Activated naive CD8-positive, alpha-beta T cell treated with anti-CD3 and anti-CD28 coated beads, Interleukin-2, amount 10 ng/mL, durations not matched to agents 7 days and 5 days (primary cell): ENCODE measurements around the gene INSRR. TPM values are rescaled to one million over a fixed set of nuclear protein-coding genes. Genes with fewer than 3 reads are reported as not detected.

Experiments used
- ATAC-seq: fragments of 150-1000 bp; cut with Tn5 transposase; one replicate; pipeline ENCODE4 v1.10.0; 2021; ENCODE audit warnings: low read depth, moderate library complexity
- POLR2A ChIA-PET: fragments of 350-600 bp; sonication (Branson Sonifier 250); formaldehyde crosslinking; loops from one replicate; lab custom pipeline; 2021; ENCODE audit warnings: antibody characterized with exemption; lab: Charles Lee
- DNase-seq: peaks from one replicate; pipeline ENCODE4 v3.0.0; 2021
- H3K27ac Mint-ChIP-seq: one replicate; pipeline ENCODE4 v1.8.0; 2022; ENCODE audit warnings: mild to moderate bottlenecking, mixed read lengths
- H3K27me3 Mint-ChIP-seq: one replicate; pipeline ENCODE4 v1.8.0; 2022; ENCODE audit warnings: mild to moderate bottlenecking, moderate library complexity, mixed read lengths
- H3K36me3 Mint-ChIP-seq: one replicate; pipeline ENCODE4 v1.8.0; 2021; ENCODE audit warnings: mild to moderate bottlenecking, mixed read lengths
- H3K4me1 Mint-ChIP-seq: one replicate; pipeline ENCODE4 v1.8.0; 2021; ENCODE audit warnings: mixed read lengths
- H3K4me3 Mint-ChIP-seq: one replicate; pipeline ENCODE4 v1.8.0; 2022; ENCODE audit warnings: mild to moderate bottlenecking, moderate library complexity, mixed read lengths
- H3K9me3 Mint-ChIP-seq: one replicate; pipeline ENCODE4 v1.8.0; 2021; ENCODE audit warnings: mixed read lengths
- total RNA-seq, 2 experiments: library from RNA; stranded (reverse); gene quantifications; one replicate each; pipeline ENCODE4 v1.2.3, GENCODE V29; 2021

INSRR gene
- under 1 TPM; 0.47 to 0.48 TPM for total RNA-seq

DNA sequence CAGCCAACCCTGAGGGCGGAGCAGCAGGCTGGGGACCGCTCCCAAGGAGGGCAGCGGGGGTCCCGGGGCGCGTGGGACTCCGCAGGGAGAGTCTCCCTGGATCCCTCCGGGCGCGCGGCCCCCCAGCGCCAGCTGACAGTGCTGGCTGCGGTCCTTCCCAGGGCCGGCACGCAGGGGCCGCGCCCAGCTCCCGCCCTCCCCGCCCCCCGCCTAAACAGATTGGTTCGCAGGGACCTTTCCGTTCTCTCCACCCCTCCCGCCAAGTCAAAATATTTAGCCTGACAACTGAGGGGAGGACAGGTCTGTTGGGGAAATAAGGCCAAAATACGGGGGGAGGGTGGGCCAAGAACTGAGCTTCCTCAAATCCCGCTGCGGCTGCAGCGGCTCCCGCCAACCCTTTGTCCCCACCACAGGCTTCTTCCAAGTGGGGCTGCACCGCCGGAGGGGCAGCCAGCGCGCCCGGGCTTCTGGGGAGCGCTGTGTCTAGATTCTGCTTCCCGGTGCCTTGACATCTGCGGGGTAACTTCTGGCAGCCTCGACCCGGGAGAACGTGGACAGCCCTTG, at the start of gene INSRR:
INSRR (minus strand) TSS at position 159 of the 564 bp plus-strand sequence. CDS start 496 bp downstream, outside the sequence.
- peaks cover 2% of the 10 kb centered on the region for H3K36me3 Mint-ChIP-seq
- H3K9me3 Mint-ChIP-seq = no peaks in the 10 kb centered on the region
- DNase-seq = no peak
- peaks cover 37% of the 10 kb centered on the region for H3K27me3 Mint-ChIP-seq
- peak within 1 kb of the TSS; percentile 85 for H3K4me3 Mint-ChIP-seq
- ATAC-seq = no peak
- no peak within 1 kb of the TSS for H3K27ac Mint-ChIP-seq
- POLR2A ChIA-PET = interaction anchor here (0.9 to 6.7 kb wide), 12 partner anchors 10 to 133 kb away, joined by 3 to 54 read pairs (median 16); partner anchors contain the start of genes ISG20L2, METTL25B, PEAR1 and SH2D2A
- peaks cover 35% of the 10 kb centered on the region for H3K4me1 Mint-ChIP-seq

DNA sequence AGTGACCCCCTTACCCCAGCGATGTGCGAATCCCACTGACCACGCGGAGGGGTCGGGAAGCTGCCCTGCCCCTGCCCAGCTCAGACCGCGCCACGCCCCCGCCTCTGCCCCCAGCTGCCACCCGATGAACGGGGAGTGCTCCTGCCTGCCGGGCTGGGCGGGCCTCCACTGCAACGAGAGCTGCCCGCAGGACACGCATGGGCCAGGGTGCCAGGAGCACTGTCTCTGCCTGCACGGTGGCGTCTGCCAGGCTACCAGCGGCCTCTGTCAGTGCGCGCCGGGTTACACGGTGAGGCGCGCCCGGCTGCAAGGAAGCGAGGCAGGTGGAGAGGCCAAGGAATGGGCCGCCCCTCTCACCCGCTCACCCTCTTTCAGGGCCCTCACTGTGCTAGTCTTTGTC, 49.6 kb upstream of the INSRR start:
- ATAC-seq (no peak), DNase-seq (no peak)
- POLR2A ChIA-PET = no interaction called here
- Mint-ChIP-seq H3K4me1 (peaks cover 1% of the 10 kb centered on the region), H3K4me3 (no peak overlapping the region), H3K27me3 (peaks cover 9% of the 10 kb centered on the region), H3K36me3 (no peaks in the 10 kb centered on the region), H3K27ac (no peak overlapping the region), H3K9me3 (no peaks in the 10 kb centered on the region)

DNA sequence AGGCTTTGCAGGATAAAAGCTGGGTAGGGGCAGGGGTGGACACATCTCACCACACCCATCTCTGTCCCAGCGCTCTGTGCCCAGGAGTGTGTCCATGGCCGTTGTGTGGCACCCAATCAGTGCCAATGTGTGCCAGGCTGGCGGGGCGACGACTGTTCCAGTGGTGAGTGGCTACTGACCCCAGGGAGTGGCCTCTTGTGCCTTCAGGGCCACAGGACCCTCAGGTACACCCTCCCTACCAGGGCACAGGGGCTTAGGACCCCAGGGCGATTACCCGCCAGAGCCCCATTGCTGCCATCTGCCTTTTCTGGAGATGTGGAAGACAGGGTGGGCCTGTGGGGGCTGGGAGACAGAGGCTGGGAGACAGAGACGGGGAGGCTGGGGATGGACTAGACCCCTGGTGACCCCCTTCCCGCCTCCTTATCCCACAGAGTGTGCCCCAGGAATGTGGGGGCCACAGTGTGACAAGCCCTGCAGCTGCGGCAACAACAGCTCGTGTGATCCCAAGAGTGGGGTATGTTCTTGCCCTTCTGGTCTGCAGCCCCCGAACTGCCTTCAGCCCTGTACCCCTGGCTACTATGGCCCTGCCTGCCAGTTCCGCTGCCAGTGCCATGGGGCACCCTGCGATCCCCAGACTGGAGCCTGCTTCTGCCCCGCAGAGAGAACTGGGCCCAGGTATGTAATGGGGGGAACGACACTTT, 47.4 kb upstream of the INSRR start:
- no peak for ATAC-seq
- no peak for DNase-seq
- no peaks in the 10 kb centered on the region for H3K9me3 Mint-ChIP-seq
- H3K4me1 Mint-ChIP-seq = peaks cover 3% of the 10 kb centered on the region
- H3K36me3 Mint-ChIP-seq = no peaks in the 10 kb centered on the region
- H3K4me3 Mint-ChIP-seq = no peak overlapping the region
- H3K27me3 Mint-ChIP-seq = peaks cover 11% of the 10 kb centered on the region
- no peak overlapping the region for H3K27ac Mint-ChIP-seq
- POLR2A ChIA-PET = no interaction called here

DNA sequence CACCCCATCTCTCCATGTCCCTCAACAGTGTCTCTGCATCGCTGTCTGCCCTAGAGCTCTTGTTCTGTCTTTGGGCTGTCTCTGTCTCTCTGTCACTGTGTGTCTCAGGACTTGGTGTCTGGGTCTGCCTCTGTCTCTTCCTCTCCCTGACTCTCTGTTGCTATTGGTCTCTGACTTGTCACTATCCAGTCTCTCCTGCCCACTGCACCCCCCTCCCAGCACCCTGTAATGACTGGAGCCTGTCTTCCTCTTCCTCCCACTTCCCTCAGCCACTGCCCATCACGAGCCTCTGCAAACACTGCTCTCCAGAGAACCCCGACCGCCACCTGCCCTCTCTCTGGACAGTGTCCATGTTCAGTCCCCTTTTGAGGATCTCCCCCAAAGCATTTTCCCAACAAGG, 46.7 kb upstream of the INSRR start:
- Mint-ChIP-seq H3K27me3 (peaks cover 7% of the 10 kb centered on the region), H3K4me3 (no peak overlapping the region), H3K4me1 (peaks cover 1% of the 10 kb centered on the region), H3K27ac (no peak overlapping the region), H3K9me3 (no peaks in the 10 kb centered on the region), H3K36me3 (no peaks in the 10 kb centered on the region)
- POLR2A ChIA-PET = no interaction called here
- ATAC-seq (no peak), DNase-seq (no peak)

DNA sequence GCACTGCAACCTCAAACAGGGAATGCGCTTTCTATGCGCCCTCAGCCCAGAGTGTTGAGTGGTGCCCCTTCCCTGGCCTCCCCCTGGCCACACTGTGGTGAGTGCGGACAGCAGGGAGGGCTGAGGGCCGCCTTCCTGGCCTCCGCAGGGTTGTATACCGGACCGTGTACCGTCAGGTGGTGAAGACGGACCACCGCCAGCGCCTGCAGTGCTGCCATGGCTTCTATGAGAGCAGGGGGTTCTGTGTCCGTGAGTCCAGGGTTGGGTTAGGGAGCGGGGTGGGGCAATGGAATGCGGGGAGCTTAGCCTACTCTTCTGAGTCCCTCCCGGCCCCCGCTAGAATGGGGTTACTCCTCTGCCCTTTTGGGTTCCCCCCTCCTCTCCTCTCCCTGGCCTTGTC, 46.3 kb upstream of the INSRR start:
- POLR2A ChIA-PET = no interaction called here
- Mint-ChIP-seq H3K4me3 (no peak overlapping the region), H3K4me1 (peaks cover 1% of the 10 kb centered on the region), H3K9me3 (no peaks in the 10 kb centered on the region), H3K27me3 (peaks cover 4% of the 10 kb centered on the region), H3K36me3 (no peaks in the 10 kb centered on the region), H3K27ac (no peak overlapping the region)
- DNase-seq = no peak
- ATAC-seq = no peak

DNA sequence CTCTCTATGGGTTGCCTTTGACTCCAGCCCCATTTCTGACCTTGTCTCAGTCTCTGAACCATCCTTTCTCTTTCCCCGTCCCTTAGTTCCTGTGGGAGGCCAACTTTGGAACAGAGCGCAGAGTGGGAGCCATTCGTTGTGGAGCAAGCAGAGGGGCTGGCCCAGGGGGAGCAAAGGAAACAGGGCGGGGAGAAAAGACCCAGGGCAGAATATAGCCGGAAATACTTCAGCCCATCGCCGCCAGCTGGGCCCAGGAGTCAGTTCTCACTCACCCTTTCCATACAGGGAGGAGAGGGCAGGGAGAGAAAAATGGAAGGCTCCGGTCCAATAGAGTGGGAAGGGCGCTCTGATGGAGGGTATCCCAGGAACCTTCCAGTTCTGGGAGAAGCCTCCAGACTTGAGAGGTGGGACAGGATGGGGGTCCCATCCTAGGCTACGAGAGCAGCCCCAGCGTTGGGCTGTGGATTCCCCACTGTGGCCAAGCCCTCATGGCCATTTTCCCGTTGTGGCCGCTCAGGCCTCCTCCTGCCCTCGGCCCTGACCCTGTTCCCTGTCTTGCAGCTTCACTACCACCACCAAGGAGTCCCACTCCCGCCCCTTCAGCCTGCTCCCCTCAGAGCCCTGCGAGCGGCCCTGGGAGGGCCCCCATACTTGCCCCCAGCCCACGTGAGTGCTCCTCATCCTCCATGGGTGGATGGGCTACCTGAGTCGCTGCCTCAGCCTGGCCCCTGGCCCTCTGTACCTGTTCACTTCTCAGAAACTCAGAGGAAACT, 45.5 kb upstream of the INSRR start:
- ATAC-seq = no peak
- POLR2A ChIA-PET = no interaction called here

DNA sequence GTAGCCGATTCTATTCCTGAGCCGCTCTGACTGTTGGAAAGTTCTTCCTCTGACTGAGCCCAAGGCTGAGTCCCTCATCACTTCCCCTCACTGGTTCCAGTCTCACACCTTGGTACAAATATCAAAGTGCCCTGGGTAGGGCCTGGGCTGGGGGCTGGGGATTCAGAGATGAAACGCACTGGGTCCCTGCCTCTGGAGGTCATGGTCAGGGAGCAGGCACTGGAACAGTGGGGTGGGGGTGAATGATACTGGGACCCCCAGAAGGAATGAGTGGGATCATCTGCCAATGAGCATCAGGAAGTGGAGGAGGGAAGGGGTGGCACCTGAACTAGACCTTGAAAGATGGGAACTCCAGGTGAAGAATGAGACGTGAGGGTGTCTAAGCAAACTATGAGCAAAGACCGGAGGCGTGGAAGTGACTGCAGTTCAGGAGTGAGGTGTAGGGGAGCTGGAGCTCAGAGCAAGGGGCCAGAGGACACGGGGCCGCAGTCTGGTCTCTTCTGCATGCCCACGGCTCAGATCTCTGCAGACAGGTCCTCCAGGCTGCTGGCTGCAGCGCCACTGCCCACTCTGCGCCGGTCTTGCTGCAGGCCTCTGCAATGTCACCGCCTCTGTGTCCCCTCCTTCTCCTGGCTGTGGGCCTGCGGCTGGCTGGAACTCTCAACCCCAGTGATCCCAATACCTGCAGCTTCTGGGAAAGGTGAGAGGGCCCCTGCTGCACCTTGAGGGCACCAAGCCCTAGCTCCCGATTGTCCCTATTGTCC, 44.6 kb upstream of the INSRR start:
- H3K36me3 Mint-ChIP-seq = peaks cover 1% of the 10 kb centered on the region
- no peak overlapping the region for H3K27ac Mint-ChIP-seq
- POLR2A ChIA-PET = no interaction called here
- ATAC-seq (no peak), DNase-seq (no peak)
- peaks cover 4% of the 10 kb centered on the region for H3K4me1 Mint-ChIP-seq
- H3K27me3 Mint-ChIP-seq = peaks cover 10% of the 10 kb centered on the region
- no peaks in the 10 kb centered on the region for H3K9me3 Mint-ChIP-seq
- H3K4me3 Mint-ChIP-seq = no peak overlapping the region

More for the DNA sequence above, 45.5 kb upstream of the INSRR start:
- no peak for DNase-seq
- Mint-ChIP-seq H3K4me1 (peaks cover 1% of the 10 kb centered on the region), H3K27me3 (peaks cover 7% of the 10 kb centered on the region), H3K9me3 (no peaks in the 10 kb centered on the region), H3K36me3 (no peaks in the 10 kb centered on the region), H3K27ac (no peak overlapping the region), H3K4me3 (no peak overlapping the region)

DNA sequence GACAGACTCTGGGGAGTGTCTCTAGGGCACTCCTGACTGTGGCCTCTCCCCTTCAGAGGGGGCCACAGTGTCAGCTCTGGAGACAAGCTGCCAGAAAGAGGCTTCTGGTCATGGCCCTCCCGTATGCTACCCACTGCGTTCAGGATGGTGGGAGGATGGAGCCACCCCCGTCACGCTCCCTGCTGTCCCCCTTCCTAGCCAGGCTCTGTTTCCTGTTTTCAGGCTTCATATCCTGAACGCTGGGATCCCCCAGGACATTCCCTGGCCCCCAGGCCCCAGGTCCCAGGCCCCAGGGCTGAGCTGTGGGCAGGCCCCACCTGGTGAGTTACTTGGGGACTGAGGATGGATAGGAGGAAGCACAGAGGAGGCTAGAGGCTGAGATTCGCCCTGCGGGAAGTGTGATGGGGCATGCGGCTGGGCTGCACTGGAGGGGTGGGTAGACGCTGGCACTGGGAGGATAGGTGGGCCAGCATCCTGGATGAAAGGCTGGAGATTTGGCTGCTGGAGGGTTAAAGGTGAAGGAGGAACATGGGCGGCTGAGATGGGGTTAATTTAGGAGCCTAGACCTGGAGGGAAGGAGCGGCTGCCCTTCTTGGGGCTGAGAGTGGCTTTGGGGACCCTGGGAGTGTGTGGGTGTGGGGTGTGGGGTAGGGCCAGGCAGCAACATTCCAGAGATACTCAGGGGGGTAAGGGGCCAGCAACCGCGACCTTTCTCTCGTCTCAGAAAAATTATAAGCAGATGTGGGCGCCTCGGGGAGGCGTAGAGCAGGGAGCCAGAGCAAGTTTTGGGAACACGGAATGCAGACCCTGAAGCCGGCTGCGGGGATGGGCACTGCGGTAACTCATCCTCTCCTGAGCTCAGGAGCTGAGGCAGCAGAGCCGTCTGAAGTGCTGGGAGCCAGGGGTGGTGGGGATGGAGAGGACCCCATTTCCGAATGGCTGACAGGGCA, 43.3 kb upstream of the INSRR start:
- H3K9me3 Mint-ChIP-seq = no peaks in the 10 kb centered on the region
- ATAC-seq = no peak
- peaks cover 1% of the 10 kb centered on the region for H3K36me3 Mint-ChIP-seq
- POLR2A ChIA-PET = interaction anchor here (0.9 kb wide), 1 partner anchor 15 kb away, joined by 3 read pairs; no protein-coding TSS in a partner anchor
- H3K27ac Mint-ChIP-seq = peak overlapping the region; percentile 72
- DNase-seq = no peak
- peaks cover 10% of the 10 kb centered on the region for H3K4me1 Mint-ChIP-seq
- no peak overlapping the region for H3K4me3 Mint-ChIP-seq
- peaks cover 10% of the 10 kb centered on the region for H3K27me3 Mint-ChIP-seq

DNA sequence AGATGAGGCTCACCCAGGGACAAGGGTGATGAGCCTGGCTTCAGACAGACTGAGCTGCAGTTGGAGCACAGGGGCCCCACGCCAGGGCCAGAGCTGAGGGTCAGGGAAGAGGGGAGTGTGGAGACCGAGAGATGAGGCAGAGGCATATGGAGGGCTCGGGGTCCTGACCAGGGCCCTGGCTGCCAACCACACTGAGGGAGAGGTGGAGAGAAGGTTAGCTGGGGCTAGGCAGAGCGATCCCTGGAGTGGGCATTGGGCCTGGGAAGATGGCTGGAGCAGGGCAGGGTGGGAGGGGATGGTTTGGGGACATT, 42.6 kb upstream of the INSRR start:
- Mint-ChIP-seq H3K36me3 (peaks cover 1% of the 10 kb centered on the region), H3K4me3 (no peak overlapping the region), H3K9me3 (no peaks in the 10 kb centered on the region), H3K4me1 (peaks cover 10% of the 10 kb centered on the region), H3K27me3 (peaks cover 14% of the 10 kb centered on the region), H3K27ac (no peak overlapping the region)
- no peak for DNase-seq
- POLR2A ChIA-PET = interaction anchor here (0.9 kb wide), 1 partner anchor 14 kb away, joined by 3 read pairs; no protein-coding TSS in a partner anchor
- no peak for ATAC-seq

DNA sequence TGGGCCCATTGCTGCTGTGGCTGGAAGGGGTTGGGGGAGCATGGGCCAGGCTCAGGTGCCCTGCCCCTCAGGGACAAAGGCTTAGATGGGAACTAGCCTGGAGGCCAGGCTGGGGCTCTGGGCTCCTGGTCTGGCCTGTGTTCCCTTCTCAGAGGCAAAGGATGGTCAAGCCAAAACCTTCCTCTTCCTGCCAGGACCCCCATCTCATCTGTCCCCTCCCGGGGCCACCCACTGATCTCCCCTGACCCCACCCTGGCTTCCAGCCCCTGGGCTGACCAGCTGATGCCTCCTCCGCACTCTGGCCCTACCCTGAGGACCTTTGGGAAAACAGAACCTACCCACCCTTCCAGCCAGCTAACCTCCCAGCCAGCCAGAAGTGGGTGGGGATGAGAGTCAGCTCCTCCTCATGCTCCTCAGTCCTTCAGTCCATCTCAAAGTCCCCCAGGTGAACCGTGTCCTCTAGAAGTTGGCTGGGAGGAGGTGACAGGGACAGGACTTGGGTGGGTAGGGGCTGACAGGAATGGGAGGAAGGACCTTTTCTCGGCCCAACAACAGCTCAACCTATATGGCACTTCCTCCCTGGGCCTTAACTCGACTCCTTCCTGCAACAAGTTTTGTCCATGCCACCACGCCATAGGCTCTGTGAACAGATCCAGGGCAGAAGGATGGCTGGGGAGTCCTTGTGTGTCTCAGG, 42.1 kb upstream of the INSRR start:
- H3K4me3 Mint-ChIP-seq = no peak overlapping the region
- peaks cover 14% of the 10 kb centered on the region for H3K27me3 Mint-ChIP-seq
- POLR2A ChIA-PET = interaction anchor here (0.9 kb wide), 1 partner anchor 14 kb away, joined by 3 read pairs; no protein-coding TSS in a partner anchor
- DNase-seq (no peak), ATAC-seq (no peak)
- no peaks in the 10 kb centered on the region for H3K9me3 Mint-ChIP-seq
- H3K4me1 Mint-ChIP-seq = peaks cover 10% of the 10 kb centered on the region
- peaks cover 1% of the 10 kb centered on the region for H3K36me3 Mint-ChIP-seq
- no peak overlapping the region for H3K27ac Mint-ChIP-seq

DNA sequence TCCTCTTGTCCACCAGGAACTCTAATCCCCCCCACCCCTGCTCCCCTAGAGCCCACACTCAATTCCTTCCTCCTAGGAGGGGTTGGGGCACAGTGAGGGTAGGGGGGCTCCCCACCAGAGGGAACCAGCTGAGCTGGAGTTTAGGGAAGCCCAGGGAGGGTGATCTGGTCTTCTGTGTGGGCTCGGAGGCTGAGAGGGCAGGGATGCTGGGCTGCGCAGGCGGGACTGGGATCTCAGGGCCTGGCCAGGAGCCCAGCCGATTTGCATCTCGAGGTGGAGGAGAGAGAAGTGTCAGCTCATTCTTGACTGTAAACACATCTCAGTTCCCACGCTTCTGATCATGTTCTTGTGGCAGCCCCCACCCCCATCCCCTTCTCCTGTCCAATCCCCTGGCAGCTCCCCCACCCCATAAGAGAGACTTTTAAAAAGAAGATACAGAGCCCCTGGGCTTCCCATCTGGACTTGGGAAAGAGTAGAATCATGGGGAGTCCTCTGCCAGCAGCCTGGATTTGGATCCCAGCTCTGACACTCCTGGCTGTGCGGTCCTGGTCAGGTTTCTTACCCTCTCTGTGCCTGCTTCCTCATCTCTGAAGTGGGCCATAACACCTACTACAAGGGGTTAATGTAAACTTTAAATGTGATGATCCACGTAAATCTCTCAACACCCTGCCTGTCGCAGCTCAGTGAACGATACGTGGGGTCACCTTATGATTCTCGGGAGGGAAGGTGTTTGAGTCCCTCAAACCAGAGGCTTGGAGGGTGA, 41.2 kb upstream of the INSRR start:
- POLR2A ChIA-PET = no interaction called here
- peaks cover 20% of the 10 kb centered on the region for H3K27me3 Mint-ChIP-seq
- no peak overlapping the region for H3K4me3 Mint-ChIP-seq
- DNase-seq (no peak), ATAC-seq (no peak)
- H3K27ac Mint-ChIP-seq = no peak overlapping the region
- H3K36me3 Mint-ChIP-seq = peaks cover 1% of the 10 kb centered on the region
- H3K9me3 Mint-ChIP-seq = no peaks in the 10 kb centered on the region
- H3K4me1 Mint-ChIP-seq = peaks cover 10% of the 10 kb centered on the region
